NCI-H1694 treated with DMSO at 0.1 percent for 48 hours (cell line): ENCODE data around the gene CDR2L.
"Not testable (repeated sequence)": the region's sequence is repeated elsewhere in the genome, so short reads cannot be mapped to it uniquely, and the experiment has no call there.

Source experiments
- DNase-seq: peaks from one replicate; lab custom pipeline; 2025; lab: John Stamatoyannopoulos, UW

Gene CDR2L

GRCh38 chr17:74959826-74960515 lies 27.5 kb upstream of the CDR2L start:
- DNase-seq: no peak

- DNase-seq: peak; percentile 63
These were observed 26.7 kb upstream of the CDR2L start for GRCh38 chr17:74960570-74961342.

DNA sequence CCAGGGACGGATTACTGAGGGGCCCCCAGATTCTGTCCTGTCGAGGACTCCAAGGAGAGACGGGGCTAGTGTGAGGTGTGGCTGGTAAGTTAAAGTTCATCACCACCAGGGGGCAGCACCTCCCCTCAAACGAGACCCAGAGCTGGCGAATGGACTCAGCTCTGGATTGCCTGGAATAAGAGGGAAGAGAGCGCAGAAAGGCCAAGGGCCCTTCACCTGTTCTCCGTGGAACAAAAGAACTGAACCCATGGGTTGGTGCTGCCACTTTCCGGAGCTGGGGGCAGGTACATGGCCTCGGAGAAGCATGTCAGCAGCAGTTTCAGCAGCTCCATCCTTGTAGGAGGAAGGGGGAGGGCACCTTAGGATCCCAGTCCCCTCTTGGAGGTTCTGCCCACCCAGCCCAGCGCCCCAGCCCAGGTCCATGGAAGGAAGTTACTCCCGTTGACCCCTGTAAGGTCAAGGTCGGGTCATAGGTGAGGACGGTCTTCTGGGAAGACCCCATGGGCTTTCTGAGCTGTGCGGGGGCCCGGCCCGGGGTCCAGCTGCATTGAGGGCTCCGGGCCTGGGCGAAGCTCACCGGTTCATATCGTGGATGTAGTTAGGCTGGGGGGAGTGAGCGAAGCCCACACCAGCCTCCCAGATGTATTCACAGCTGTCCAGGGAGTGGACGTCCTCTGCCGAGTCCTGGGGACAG lies 25.6 kb upstream of the CDR2L start:
- DNase-seq: peak; percentile 76

DNA sequence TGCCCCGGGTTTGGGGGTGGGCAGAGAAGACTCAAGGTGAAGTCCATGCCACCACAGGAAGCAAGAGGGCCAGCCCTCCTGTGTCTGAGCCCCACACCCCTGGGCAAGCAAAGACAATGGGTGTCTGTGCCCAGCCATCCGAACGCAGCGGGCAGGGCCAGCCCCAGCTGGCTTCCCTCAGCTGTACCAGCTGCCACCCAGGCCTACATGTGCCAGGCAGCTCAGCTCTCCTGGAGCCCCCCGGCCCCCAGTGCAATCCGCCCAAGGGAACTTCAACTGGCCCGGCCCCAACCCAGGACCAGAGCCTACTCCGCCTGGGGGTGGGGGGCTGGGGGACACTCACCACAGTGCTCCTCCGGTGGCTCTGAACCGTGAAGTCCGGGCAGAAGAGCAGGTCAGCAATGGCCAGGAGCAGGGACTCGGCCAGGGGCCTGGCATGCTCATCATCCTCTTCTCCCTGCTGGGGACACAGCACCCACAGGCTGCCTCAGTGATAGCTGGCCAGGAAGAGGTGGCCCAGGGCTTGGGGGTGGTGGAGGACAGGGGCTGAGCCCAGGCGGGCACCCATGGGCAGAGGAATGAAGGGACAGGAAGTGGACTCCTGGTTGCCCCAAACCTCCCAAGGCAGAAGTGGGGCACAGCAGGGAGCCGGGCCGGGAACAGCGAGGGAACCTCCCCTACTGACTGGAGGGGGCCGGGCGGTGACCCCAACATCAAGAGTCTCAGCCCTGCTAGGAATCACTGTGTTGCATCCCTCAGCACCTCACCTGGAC lies 24.6 kb upstream of the CDR2L start:
- peak; percentile 30 for DNase-seq

DNA sequence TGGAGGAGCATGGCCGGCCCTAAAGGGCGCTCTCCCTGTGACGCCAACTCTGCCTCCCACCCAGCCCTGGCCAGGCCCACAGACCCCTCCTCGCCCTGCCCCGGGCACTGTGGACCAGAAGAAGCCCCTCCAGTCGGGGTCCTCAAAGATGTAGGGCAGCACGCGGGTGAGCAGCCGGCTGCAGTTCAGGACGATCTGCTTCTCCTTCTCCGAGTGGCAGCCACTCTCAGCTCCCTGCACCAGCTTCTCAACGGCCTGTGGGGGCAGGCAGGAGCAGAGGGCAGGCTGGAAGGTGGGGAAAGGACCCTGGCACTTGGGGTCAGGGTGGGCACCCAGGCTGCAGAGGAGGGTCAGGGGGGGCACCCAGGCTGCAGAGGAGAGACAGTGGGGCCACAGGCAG lies 23.8 kb upstream of the CDR2L start:
- no peak for DNase-seq

- DNase-seq: no peak
These were observed 23.1 kb upstream of the CDR2L start for GRCh38 chr17:74964246-74964761.

DNA sequence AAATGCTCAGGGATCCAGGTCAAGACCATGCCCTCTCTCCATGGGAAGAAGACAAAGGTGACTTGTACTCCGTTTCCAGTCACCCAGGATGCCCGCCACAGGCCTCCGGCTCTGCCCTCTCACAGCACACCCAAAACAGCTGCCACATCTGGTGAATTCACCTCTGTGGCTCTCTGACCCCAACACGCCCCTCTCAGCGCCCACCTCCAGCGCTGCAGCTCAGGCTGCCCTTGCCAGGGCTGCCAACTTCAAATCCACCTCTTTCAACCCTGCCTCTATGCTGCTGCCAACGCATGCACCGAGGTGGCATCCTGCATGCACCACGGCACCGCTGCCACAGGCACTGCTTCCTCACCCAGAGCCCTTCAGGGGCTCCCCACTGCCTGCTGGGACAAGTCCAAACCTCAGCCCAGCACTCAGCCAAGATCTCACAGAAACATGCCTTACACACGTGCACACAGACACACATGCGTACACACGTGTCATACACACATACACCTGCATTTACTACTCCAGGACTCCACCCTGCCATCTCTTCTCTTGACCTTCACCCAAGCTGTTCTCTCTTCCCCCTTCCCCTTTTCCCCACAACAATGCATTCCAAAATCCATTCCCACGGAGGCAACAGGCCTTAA lies 22.3 kb upstream of the CDR2L start:
- DNase-seq: no peak

DNA sequence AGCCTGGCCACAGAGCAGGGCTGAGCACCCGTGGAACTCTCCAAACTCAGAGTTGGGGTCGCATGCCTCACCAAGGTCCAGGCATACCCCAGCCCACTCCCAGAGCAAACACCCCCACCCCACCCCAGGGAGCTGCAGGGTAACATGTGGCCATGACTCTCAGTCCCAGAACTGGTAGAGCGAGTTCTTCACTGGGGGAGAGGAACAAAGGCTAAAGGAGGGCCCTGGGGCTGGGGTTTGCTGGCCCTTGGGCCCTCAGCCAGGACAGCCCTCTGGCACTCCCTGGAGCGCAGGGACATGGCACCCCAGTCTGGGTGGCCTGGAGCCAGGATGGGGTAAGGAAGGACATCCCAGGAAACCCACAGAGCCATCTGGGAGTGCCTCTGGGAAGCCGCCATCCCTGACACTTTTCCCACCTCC lies 19.1 kb upstream of the CDR2L start:
- no peak for DNase-seq

DNA sequence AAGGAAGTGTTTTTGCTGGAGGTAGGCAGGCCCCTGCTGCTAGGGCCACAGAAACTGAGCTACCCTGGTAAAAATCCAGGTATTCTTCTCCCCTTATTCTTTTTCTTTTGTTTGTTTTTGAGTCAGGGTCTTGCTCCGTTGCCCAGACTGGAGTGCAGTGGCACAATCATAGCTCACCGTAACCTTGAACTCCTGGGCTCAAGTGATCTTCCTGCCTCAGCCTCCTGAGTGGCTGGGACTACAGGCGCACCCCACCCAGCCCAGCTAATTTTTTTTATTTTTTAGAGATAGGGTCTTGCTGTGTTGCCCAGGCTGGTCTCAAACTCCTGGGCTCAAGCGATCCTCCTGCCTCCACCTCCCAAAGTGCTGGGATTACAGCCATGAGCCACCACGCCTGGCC lies 17.9 kb upstream of the CDR2L start:
- not testable (repeated sequence) for DNase-seq

DNA sequence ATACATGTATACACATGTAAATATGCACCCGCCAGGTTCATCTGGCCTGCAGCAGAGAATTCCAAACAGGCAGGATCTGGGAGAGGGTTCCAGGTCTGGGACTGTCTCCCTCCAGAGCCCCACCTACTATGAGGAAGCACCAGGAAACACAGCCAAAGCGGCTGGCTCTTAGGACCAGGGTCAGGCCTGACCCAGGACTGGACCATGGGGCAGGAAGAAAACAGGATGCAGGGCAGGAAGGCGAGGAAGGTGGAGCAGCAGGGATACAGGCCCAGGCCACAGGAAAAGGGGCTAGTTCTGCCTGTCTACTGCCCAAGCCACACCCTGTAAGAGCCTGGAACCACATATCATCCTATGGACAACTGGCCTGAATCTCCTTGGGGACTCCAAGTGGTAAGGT lies 17.0 kb upstream of the CDR2L start:
- no peak for DNase-seq

- DNase-seq: no peak
These were observed 16.2 kb upstream of the CDR2L start for GRCh38 chr17:74971069-74971841.

GRCh38 chr17:74971842-74972106 lies 15.7 kb upstream of the CDR2L start:
- DNase-seq: no peak

- no peak for DNase-seq
These were observed 15.1 kb upstream of the CDR2L start, which contains the start of gene HID1 for GRCh38 chr17:74972107-74972972. Gene HID1, minus strand, starts transcription at chr17:74972759. Its CDS starts 103 bp downstream, at chr17:74972656.

DNA sequence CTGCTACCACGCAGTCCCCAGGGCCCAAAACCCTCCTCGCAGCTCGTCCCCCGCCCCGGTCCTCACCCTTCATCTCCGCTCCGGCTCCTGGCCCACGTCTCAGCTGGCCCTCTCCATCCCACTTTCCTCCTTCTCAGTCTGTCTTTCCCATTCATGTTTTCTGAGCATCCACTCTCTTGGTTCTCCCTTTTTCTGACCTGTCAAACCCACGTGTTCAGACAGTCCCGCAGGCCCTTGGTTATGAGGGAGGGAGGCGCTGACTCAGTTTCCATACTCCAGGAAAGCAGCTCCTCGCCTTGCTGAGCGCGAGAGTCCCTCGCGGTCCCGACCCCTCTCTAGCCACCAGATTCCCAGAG lies 14.5 kb upstream of the CDR2L start:
- no peak for DNase-seq

DNA sequence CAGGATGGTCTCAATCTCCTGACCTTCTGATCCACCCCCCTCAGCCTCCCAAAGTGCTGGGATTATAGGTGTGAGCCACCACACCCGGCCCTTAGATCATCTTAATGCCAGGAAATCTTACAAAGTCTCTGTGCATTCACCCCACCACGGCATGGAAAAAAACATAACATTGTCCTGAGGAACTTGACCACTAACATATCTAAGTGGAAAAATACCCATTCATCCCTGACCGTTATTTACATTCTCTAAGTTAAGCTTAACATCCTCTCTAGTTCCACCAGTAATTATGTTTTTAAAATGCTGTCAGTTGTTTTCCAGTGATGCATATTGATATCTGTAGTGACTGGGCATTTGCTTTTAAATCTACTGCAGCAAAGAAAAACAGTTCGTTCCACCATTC lies 11.5 kb upstream of the CDR2L start:
- no peak for DNase-seq

DNA sequence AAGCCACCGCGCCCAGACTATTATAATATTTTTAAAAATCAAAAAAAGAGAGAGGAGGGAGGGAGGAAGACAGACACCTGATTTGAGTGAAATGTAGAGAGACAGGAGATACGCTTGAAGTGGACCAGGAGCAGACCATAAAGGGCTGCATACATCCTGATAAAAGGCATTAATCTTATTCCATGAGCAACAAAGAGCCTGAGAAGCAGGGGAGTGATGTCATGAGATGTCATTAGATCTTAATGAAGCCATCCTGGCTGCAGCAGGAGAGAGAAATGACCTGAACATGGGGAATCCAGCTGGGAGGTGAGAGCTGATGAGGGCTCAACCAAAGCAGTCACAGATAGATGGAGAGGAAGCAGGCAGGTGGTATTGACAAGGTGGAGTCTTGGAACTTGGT lies 9.6 kb upstream of the CDR2L start:
- no peak for DNase-seq

- no peak for DNase-seq
These were observed 9.2 kb upstream of the CDR2L start for GRCh38 chr17:74978240-74978639.

- DNase-seq: no peak
These were observed 7.9 kb upstream of the CDR2L start for GRCh38 chr17:74979408-74980146.

GRCh38 chr17:74981318-74981978 lies 6.0 kb upstream of the CDR2L start:
- no peak for DNase-seq
